ENCODE data around the gene RASAL3.

Gene RASAL3

GRCh38 chr19:15468675-15469512 lies 4.5 kb upstream of the RASAL3 start:
- H4K20me1 ChIP-seq (ENCODE audit: insufficient read depth, low read length), result no peaks in the 10 kb centered on the region
- TF ChIP-seq EZH2 (IDR thresholded peaks at IDR 0.05; ENCODE audit: borderline replicate concordance, low read depth, low read length, severe bottlenecking) (no peak), CTCF (IDR thresholded peaks at IDR 0.05; ENCODE audit: borderline replicate concordance, extremely low read depth, low read length, poor library complexity, severe bottlenecking) (no peak)
- peaks cover 2% of the 10 kb centered on the region for H3K79me2 ChIP-seq (ENCODE audit: insufficient read depth, low read length)
- H3K4me3 ChIP-seq (ENCODE audit: low read depth in 1 of 2, low read length in 2 of 2), result no peak overlapping the region
- H3K36me3 ChIP-seq (ENCODE audit: insufficient read depth, low read length), result no peaks in the 10 kb centered on the region; the same call in 1 of the 2 replicates
- no peaks in the 10 kb centered on the region for H3K9me3 ChIP-seq (ENCODE audit: insufficient read depth, low read length, severe bottlenecking)
- H3K4me2 ChIP-seq (ENCODE audit: insufficient read depth, low read length), result no peak overlapping the region
- no peaks in the 10 kb centered on the region for H3K27me3 ChIP-seq (ENCODE audit: insufficient read depth, low read length, poor library complexity)
- no peak overlapping the region for H2AFZ ChIP-seq (ENCODE audit: low read depth, low read length)
- DNase-seq, result no peak
- ATAC-seq (ENCODE audit: insufficient read depth, low read depth), result no peak
- H3K4me1 ChIP-seq (ENCODE audit: insufficient read depth, low read length), result peaks cover 33% of the 10 kb centered on the region
- H3K9ac ChIP-seq (ENCODE audit: low read depth, low read length), result no peak overlapping the region
- peak overlapping the region; percentile 35; the same call in 1 of the 2 replicates for H3K27ac ChIP-seq (ENCODE audit: low read length)

- no peaks in the 10 kb centered on the region for H3K9me3 ChIP-seq (ENCODE audit: insufficient read depth, low read length, severe bottlenecking)
- H3K27me3 ChIP-seq (ENCODE audit: insufficient read depth, low read length, poor library complexity), result no peaks in the 10 kb centered on the region
- no peak overlapping the region for H2AFZ ChIP-seq (ENCODE audit: low read depth, low read length)
- DNase-seq (no peak), ATAC-seq (ENCODE audit: insufficient read depth, low read depth) (no peak)
- H3K4me2 ChIP-seq (ENCODE audit: insufficient read depth, low read length), result no peak overlapping the region
- TF ChIP-seq CTCF (IDR thresholded peaks at IDR 0.05; ENCODE audit: borderline replicate concordance, extremely low read depth, low read length, poor library complexity, severe bottlenecking) (no peak), EZH2 (IDR thresholded peaks at IDR 0.05; ENCODE audit: borderline replicate concordance, low read depth, low read length, severe bottlenecking) (no peak)
- H3K4me1 ChIP-seq (ENCODE audit: insufficient read depth, low read length), result peaks cover 42% of the 10 kb centered on the region
- no peak overlapping the region for H3K4me3 ChIP-seq (ENCODE audit: low read depth in 1 of 2, low read length in 2 of 2)
- H3K27ac ChIP-seq (ENCODE audit: low read length), result no peak overlapping the region
- H3K9ac ChIP-seq (ENCODE audit: low read depth, low read length), result no peak overlapping the region
- peaks cover 12% of the 10 kb centered on the region for H3K79me2 ChIP-seq (ENCODE audit: insufficient read depth, low read length)
- H4K20me1 ChIP-seq (ENCODE audit: insufficient read depth, low read length), result no peaks in the 10 kb centered on the region
- no peaks in the 10 kb centered on the region; the same call in 1 of the 2 replicates for H3K36me3 ChIP-seq (ENCODE audit: insufficient read depth, low read length)
These were observed 3.4 kb upstream of the RASAL3 start for GRCh38 chr19:15467734-15468214.

- DNase-seq, result peak; percentile 78
- peak; percentile 51 for ATAC-seq (ENCODE audit: insufficient read depth, low read depth)
- no peaks in the 10 kb centered on the region for H3K9me3 ChIP-seq (ENCODE audit: insufficient read depth, low read length, severe bottlenecking)
- H3K4me1 ChIP-seq (ENCODE audit: insufficient read depth, low read length), result peaks cover 48% of the 10 kb centered on the region
- H3K4me2 ChIP-seq (ENCODE audit: insufficient read depth, low read length), result peak overlapping the region; percentile 49; the same call in 1 of the 2 replicates
- no peaks in the 10 kb centered on the region for H3K27me3 ChIP-seq (ENCODE audit: insufficient read depth, low read length, poor library complexity)
- H3K79me2 ChIP-seq (ENCODE audit: insufficient read depth, low read length), result peaks cover 16% of the 10 kb centered on the region
- peak overlapping the region; percentile 70 for H3K27ac ChIP-seq (ENCODE audit: low read length)
- TF ChIP-seq EZH2 (IDR thresholded peaks at IDR 0.05; ENCODE audit: borderline replicate concordance, low read depth, low read length, severe bottlenecking), result no peak
- TF ChIP-seq CTCF (IDR thresholded peaks at IDR 0.05; ENCODE audit: borderline replicate concordance, extremely low read depth, low read length, poor library complexity, severe bottlenecking), result no peak
- H3K36me3 ChIP-seq (ENCODE audit: insufficient read depth, low read length), result peaks cover 4% of the 10 kb centered on the region; the same call in 1 of the 2 replicates
- peak overlapping the region; percentile 1 for H3K9ac ChIP-seq (ENCODE audit: low read depth, low read length)
- H3K4me3 ChIP-seq (ENCODE audit: low read depth in 1 of 2, low read length in 2 of 2), result no peak overlapping the region
- H4K20me1 ChIP-seq (ENCODE audit: insufficient read depth, low read length), result no peaks in the 10 kb centered on the region
- H2AFZ ChIP-seq (ENCODE audit: low read depth, low read length), result no peak overlapping the region
These were observed 2.7 kb upstream of the RASAL3 start for GRCh38 chr19:15466851-15467733.

Measured in DND-41 (cell line).